Psoas muscle (tissue), 8 donors: Measurements from ENCODE around the gene RNFT1. TPM values are rescaled to one million over a fixed set of nuclear protein-coding genes. Genes with fewer than 3 reads are reported as not detected.
A peak's percentile ranks its signal among the peaks of the same experiment; 100 is the strongest.
"Not testable (repeated sequence)": the region's sequence is repeated elsewhere in the genome, so short reads cannot be mapped to it uniquely, and the experiment has no call there.

Source experiments
- ATAC-seq, 4 donors: fragments of 200-7000 bp; cut with Tn5 transposase; one replicate each; pipeline ENCODE4 v1.9.1; 2020; ENCODE audit warnings: moderate library complexity in 3 of 4, mild to moderate bottlenecking in 2 of 4
- DNase-seq, 2 donors: peaks; one replicate each; pipeline ENCODE4 v3.0.0-alpha.2; 2020
- H3K27ac ChIP-seq: fragments of 200-600 bp; one replicate; pipeline ENCODE4 v1.8.0; 2022
- H3K27me3 ChIP-seq, 3 donors: fragments of 200-600 bp in 1 of 3; one replicate each; pipeline versions ENCODE4 v1.6.1 to v1.8.0; 2013 to 2022; ENCODE audit warnings: low read length in 2 of 3, mild to moderate bottlenecking in 2 of 3, moderate library complexity in 1 of 3; ENCODE audit not compliant: insufficient read depth in 3 of 3
- H3K36me3 ChIP-seq, 2 donors: fragments of 200-600 bp in 1 of 2; one replicate each; pipeline versions ENCODE4 v1.6.1 to v1.8.0; 2013 to 2022; ENCODE audit warnings: low read depth in 1 of 2, mild to moderate bottlenecking in 1 of 2, moderate library complexity in 1 of 2; ENCODE audit not compliant: insufficient read depth in 1 of 2
- H3K4me1 ChIP-seq: fragments of 200-600 bp; one replicate; pipeline ENCODE4 v1.8.0; 2022
- H3K4me3 ChIP-seq: fragments of 200-600 bp; one replicate; pipeline ENCODE4 v1.8.0; 2022; ENCODE audit warnings: mild to moderate bottlenecking
- H3K9me3 ChIP-seq: fragments of 200-600 bp; one replicate; pipeline ENCODE4 v1.8.0; 2022
- CTCF ChIP-seq: fragments of 200-600 bp; IDR thresholded peaks from one replicate; pipeline ENCODE4 v1.8.0; 2022; ENCODE audit warnings: antibody characterized with exemption
- WGBS, 3 donors: extraction: QIAGEN DNeasy Blood & Tissue Kit; methylation state at CpG; one replicate each; pipeline versions ENCODE4 v1.1.6 to v1.1.7; 2013; 5-methylcytosine and 5-hydroxymethylcytosine counted together
- intact Hi-C, 2 donors: fragments of 100-400 bp; cut with DNase I; formaldehyde crosslinking; loops; one replicate each; pipeline versions ENCODE4 v1.11.0 to v1.14.2; 2022
- polyA plus RNA-seq, 3 donors: library from polyadenylated mRNA; stranded (reverse); fragments of 200-250 nt; gene quantifications; one replicate each; pipeline ENCODE4 v1.2.3, GENCODE V29; 2013
- total RNA-seq, 4 donors: library from RNA; stranded (reverse); fragmentation: NEBNext Ultra II Directional in 2 of 4; extraction: Animal tissue kit (Norgen Biotek cat#: 25700) in 2 of 4; gene quantifications; one replicate each; pipeline versions ENCODE4 v1.2.1 to v1.2.4, GENCODE V29; 2021 to 2023
- donor health status: healthy with polysubstance abuse.
- donor health status: DM: no; HTN: no; CAD: no; lungs with moderate emphysema.
- donor health status: Bipolar disorder and iron deficiency.
- donor health status: healthy.
- donor health status: DM: yes; HTN: yes; CAD: no.
- donor health status: DM: no; HTN: no; CAD: no.
- donor health status: DM: no; HTN: no; CAD: no.
- donor health status: DM: yes; HTN: yes; CAD: no.

The RNFT1 gene
- total and polyA plus RNA-seq, 7 donors, result 10.0 to 21.7 (median 11.8) TPM

- Histone ChIP-seq H3K27me3 (no peaks in the 10 kb centered on the region), H3K4me3 (no peak overlapping the region), H3K36me3 (no peaks in the 10 kb centered on the region), H3K9me3 (no peaks in the 10 kb centered on the region), H3K27ac (no peak overlapping the region), H3K4me1 (no peaks in the 10 kb centered on the region)
- no peak for DNase-seq
- 96 to 100% (median 98%) methylated on average over 1 of the region's 1 CpG for WGBS, 3 donors
- no peak for TF ChIP-seq CTCF
- no peak for ATAC-seq
- intact Hi-C loops, result no loop called here
Measured at GRCh38 chr17:59972778-59973177, 8.2 kb upstream of the RNFT1 start.

GRCh38 chr17:59971771-59972170, 7.2 kb upstream of the RNFT1 start:
- H3K27ac ChIP-seq, H3K4me1 ChIP-seq, H3K27me3 ChIP-seq, DNase-seq, H3K9me3 ChIP-seq, H3K4me3 ChIP-seq, intact Hi-C loops, ATAC-seq, H3K36me3 ChIP-seq: not testable (repeated sequence)
- WGBS, 3 donors, result 83 to 89% (median 88%) methylated on average over 2 of the region's 2 CpGs

GRCh38 chr17:59963738-59964481, 630 bp downstream of the RNFT1 start:
- peak; percentile 60 to 67 for DNase-seq
- peaks cover 17% of the 10 kb centered on the region for H3K4me1 ChIP-seq
- peak; percentile 70 to 77 (median 74) for ATAC-seq
- H3K4me3 ChIP-seq, result peak overlapping the region; percentile 81
- H3K9me3 ChIP-seq, result no peaks in the 10 kb centered on the region
- WGBS, 3 donors, result 2 to 3% (median 3%) methylated on average over 21 of the region's 21 CpGs
- no peaks in the 10 kb centered on the region for H3K27me3 ChIP-seq
- peaks cover 3 to 38% of the 10 kb centered on the region in 2 donors for H3K36me3 ChIP-seq
- TF ChIP-seq CTCF, result no peak
- intact Hi-C loops, result no loop called here
- H3K27ac ChIP-seq, result peak overlapping the region; percentile 95

GRCh38 chr17:59962739-59963318, 1.7 kb downstream of the RNFT1 start:
- intact Hi-C loops, result no loop called here
- Histone ChIP-seq H3K27ac (no peak overlapping the region), H3K36me3 (peaks cover 3 to 48% of the 10 kb centered on the region in 2 donors), H3K4me3 (peak overlapping the region; percentile 81), H3K4me1 (peaks cover 17% of the 10 kb centered on the region), H3K9me3 (no peaks in the 10 kb centered on the region), H3K27me3 (no peaks in the 10 kb centered on the region)
- ATAC-seq (no peak), DNase-seq (no peak)
- 84 to 90% (median 85%) methylated on average over 6 of the region's 6 CpGs for WGBS, 3 donors
- TF ChIP-seq CTCF, result no peak

GRCh38 chr17:59959574-59959973, 5.0 kb downstream of the RNFT1 start:
- not testable (repeated sequence) for H3K27me3 ChIP-seq, ATAC-seq, DNase-seq, H3K27ac ChIP-seq, H3K4me3 ChIP-seq, H3K9me3 ChIP-seq
- Histone ChIP-seq H3K4me1 (peaks cover 15% of the 10 kb centered on the region), H3K36me3 (peaks cover 5 to 81% of the 10 kb centered on the region in 2 donors)
- intact Hi-C loops, result loop anchor here in 1 of 2 donors (5.0 to 10.0 kb wide), 2 partner anchors 42 to 95 kb away; no protein-coding TSS in a partner anchor
- 94 to 97% (median 97%) methylated on average over 8 of the region's 8 CpGs for WGBS, 3 donors
